Peyer's patch (tissue), 4 donors: ENCODE measurements around the gene OR7D2. TPM values are rescaled to one million over a fixed set of nuclear protein-coding genes. Genes with fewer than 3 reads are reported as not detected.

Experiments
- DNase-seq, 3 donors: peaks; one replicate each; pipeline ENCODE4 v3.0.0-alpha.2; 2017 to 2019
- H3K27ac ChIP-seq, 4 donors: fragments of 200-600 bp; sonication (generic); one replicate each; pipeline ENCODE4 v1.5.1; 2016 to 2019
- H3K27me3 ChIP-seq, 2 donors: fragments of 200-600 bp; sonication (generic); one replicate each; pipeline ENCODE4 v1.5.1; 2019
- H3K36me3 ChIP-seq, 3 donors: fragments of 200-600 bp; sonication (generic); one replicate each; pipeline ENCODE4 v1.5.1; 2016 to 2019
- H3K4me1 ChIP-seq, 4 donors: fragments of 200-600 bp; sonication (generic); one replicate each; pipeline ENCODE4 v1.5.1; 2016 to 2019
- H3K4me3 ChIP-seq, 4 donors: fragments of 200-600 bp; sonication (generic); 1 replicate in 3 of 4; 2 replicates in 1 of 4; pipeline ENCODE4 v1.5.1; 2016 to 2019; ENCODE audit warnings: mild to moderate bottlenecking in 1 of 4
- H3K9me3 ChIP-seq, 4 donors: fragments of 200-600 bp; sonication (generic); one replicate each; pipeline ENCODE4 v1.5.1; 2016 to 2019; ENCODE audit warnings: mild to moderate bottlenecking in 1 of 4
- POLR2A ChIP-seq, 2 donors: fragments of 450-650 bp; IDR thresholded peaks; one replicate each; pipeline ENCODE4 v1.5.1; 2017; ENCODE audit warnings: antibody characterized with exemption in 2 of 2, mild to moderate bottlenecking in 2 of 2, moderate library complexity in 2 of 2
- total RNA-seq, 4 donors: library from RNA; depleted of rRNA; stranded (reverse); fragments of >200 nt; gene quantifications; one replicate each; pipeline ENCODE4 v1.1.0, GENCODE V29; 2016
- TF ChIP-seq, protein P1 (sequence below), 6 experiments: fragments of 450-650 bp in 4 of 6; fragments of 200-600 bp in 2 of 6; sonication (generic) in 1 of 6; IDR thresholded peaks; one replicate each; pipeline ENCODE4 v1.5.1; 2017 to 2019; ENCODE audit warnings: antibody characterized with exemption in 6 of 6, mild to moderate bottlenecking in 3 of 6, moderate library complexity in 1 of 6

The OR7D2 gene
- total RNA-seq, 4 donors from 2014 or later = not detected

DNA sequence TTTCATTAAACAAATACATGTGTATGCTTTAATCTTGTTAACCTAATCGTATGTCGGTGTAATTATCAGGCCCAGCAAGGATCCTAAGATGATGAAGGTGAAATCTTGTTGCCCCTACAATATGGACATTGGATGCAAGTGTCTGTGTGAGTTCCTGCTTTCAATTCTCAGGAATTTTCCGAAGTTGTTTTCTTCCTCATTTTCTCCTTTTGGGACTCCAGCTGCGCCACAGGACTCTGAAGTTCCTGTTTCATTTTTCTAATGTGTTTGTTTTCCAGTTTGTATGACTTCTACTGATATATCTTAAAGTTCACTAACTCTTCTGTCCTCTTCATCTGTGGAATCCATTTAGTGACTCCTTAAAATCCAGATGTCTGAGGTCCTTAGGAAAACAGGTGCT lies 11.9 kb upstream of the OR7D2 start:
- Histone ChIP-seq H3K36me3 (peaks cover 0 to 45% (median 0%) of the 10 kb centered on the region in 3 donors), H3K4me1 (no peaks in the 10 kb centered on the region), H3K27ac (no peak overlapping the region), H3K9me3 (peaks cover 0 to 7% (median 0%) of the 10 kb centered on the region in 4 donors), H3K4me3 (no peak overlapping the region), H3K27me3 (no peaks in the 10 kb centered on the region)
- no peak for TF ChIP-seq POLR2A (IDR thresholded peaks at IDR 0.05)
- TF ChIP-seq, protein P1, sequence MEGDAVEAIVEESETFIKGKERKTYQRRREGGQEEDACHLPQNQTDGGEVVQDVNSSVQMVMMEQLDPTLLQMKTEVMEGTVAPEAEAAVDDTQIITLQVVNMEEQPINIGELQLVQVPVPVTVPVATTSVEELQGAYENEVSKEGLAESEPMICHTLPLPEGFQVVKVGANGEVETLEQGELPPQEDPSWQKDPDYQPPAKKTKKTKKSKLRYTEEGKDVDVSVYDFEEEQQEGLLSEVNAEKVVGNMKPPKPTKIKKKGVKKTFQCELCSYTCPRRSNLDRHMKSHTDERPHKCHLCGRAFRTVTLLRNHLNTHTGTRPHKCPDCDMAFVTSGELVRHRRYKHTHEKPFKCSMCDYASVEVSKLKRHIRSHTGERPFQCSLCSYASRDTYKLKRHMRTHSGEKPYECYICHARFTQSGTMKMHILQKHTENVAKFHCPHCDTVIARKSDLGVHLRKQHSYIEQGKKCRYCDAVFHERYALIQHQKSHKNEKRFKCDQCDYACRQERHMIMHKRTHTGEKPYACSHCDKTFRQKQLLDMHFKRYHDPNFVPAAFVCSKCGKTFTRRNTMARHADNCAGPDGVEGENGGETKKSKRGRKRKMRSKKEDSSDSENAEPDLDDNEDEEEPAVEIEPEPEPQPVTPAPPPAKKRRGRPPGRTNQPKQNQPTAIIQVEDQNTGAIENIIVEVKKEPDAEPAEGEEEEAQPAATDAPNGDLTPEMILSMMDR (IDR thresholded peaks at IDR 0.05) = no peak
- DNase-seq = no peak

GRCh38 chr19:9171393-9171991 lies 7.3 kb upstream of the OR7D2 start:
- no peaks in the 10 kb centered on the region for H3K9me3 ChIP-seq
- no peak overlapping the region for H3K4me3 ChIP-seq
- H3K4me1 ChIP-seq = no peaks in the 10 kb centered on the region
- peaks cover 0 to 7% (median 0%) of the 10 kb centered on the region in 3 donors for H3K36me3 ChIP-seq
- no peak overlapping the region for H3K27ac ChIP-seq
- no peaks in the 10 kb centered on the region for H3K27me3 ChIP-seq
- TF ChIP-seq, protein P1 (IDR thresholded peaks at IDR 0.05) = no peak
- TF ChIP-seq POLR2A (IDR thresholded peaks at IDR 0.05) = no peak
- no peak for DNase-seq

DNA sequence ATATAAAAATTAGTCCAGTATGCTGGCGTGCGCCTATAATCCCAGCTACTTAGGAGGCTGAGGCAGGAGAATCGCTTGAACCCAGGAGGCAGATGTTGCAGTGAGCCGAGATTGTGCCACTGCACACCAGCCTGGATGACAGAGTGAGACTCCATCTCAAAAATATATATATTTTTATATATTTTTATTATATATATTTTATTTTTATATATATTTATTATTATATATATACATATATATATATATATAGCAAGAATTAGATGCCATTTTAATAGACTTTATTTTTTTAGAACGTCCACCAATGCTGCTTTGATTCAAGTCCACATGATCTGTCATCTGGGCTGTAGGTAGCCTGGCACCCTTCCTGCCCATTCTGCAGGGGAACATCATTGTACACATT lies 3.5 kb upstream of the OR7D2 start:
- H3K4me1 ChIP-seq = no peaks in the 10 kb centered on the region
- no peaks in the 10 kb centered on the region for H3K27me3 ChIP-seq
- no peaks in the 10 kb centered on the region for H3K9me3 ChIP-seq
- H3K27ac ChIP-seq = no peak overlapping the region
- no peak for TF ChIP-seq POLR2A (IDR thresholded peaks at IDR 0.05)
- TF ChIP-seq, protein P1 (IDR thresholded peaks at IDR 0.05) = no peak
- H3K36me3 ChIP-seq = no peaks in the 10 kb centered on the region
- no peak for DNase-seq
- no peak overlapping the region for H3K4me3 ChIP-seq

GRCh38 chr19:9183000-9183399 lies 4.2 kb downstream of the OR7D2 start:
- no peaks in the 10 kb centered on the region for H3K27me3 ChIP-seq
- no peak overlapping the region for H3K27ac ChIP-seq
- no peak overlapping the region for H3K4me3 ChIP-seq
- H3K9me3 ChIP-seq = peaks cover 0 to 3% (median 0%) of the 10 kb centered on the region in 4 donors
- no peak for DNase-seq
- H3K36me3 ChIP-seq = no peaks in the 10 kb centered on the region
- TF ChIP-seq, protein P1 (IDR thresholded peaks at IDR 0.05) = no peak
- no peak for TF ChIP-seq POLR2A (IDR thresholded peaks at IDR 0.05)
- H3K4me1 ChIP-seq = no peaks in the 10 kb centered on the region

- Histone ChIP-seq H3K36me3 (no peaks in the 10 kb centered on the region), H3K27ac (no peak overlapping the region), H3K4me3 (no peak overlapping the region), H3K9me3 (peaks cover 0 to 3% (median 0%) of the 10 kb centered on the region in 4 donors), H3K27me3 (no peaks in the 10 kb centered on the region), H3K4me1 (no peaks in the 10 kb centered on the region)
- TF ChIP-seq, protein P1 (IDR thresholded peaks at IDR 0.05) = no peak
- no peak for TF ChIP-seq POLR2A (IDR thresholded peaks at IDR 0.05)
- no peak for DNase-seq
Measured at GRCh38 chr19:9187191-9187590, 8.4 kb downstream of the OR7D2 start.
